Stimulated activated CD4-positive, alpha-beta T cell treated with anti-CD3 and anti-CD28 coated beads, Interleukin-2, amount 100 ng/mL, for 4 hours (primary cell): ENCODE measurements around the gene CALHM5.
"Not testable (repeated sequence)": the region's sequence is repeated elsewhere in the genome, so short reads cannot be mapped to it uniquely, and the experiment has no call there.

Source experiments
- DNase-seq: peaks from one replicate; pipeline ENCODE4 v3.0.0-alpha.2; 2020; ENCODE audit warnings: low read depth

CALHM5 gene, protein sequence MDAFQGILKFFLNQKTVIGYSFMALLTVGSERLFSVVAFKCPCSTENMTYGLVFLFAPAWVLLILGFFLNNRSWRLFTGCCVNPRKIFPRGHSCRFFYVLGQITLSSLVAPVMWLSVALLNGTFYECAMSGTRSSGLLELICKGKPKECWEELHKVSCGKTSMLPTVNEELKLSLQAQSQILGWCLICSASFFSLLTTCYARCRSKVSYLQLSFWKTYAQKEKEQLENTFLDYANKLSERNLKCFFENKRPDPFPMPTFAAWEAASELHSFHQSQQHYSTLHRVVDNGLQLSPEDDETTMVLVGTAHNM

DNA sequence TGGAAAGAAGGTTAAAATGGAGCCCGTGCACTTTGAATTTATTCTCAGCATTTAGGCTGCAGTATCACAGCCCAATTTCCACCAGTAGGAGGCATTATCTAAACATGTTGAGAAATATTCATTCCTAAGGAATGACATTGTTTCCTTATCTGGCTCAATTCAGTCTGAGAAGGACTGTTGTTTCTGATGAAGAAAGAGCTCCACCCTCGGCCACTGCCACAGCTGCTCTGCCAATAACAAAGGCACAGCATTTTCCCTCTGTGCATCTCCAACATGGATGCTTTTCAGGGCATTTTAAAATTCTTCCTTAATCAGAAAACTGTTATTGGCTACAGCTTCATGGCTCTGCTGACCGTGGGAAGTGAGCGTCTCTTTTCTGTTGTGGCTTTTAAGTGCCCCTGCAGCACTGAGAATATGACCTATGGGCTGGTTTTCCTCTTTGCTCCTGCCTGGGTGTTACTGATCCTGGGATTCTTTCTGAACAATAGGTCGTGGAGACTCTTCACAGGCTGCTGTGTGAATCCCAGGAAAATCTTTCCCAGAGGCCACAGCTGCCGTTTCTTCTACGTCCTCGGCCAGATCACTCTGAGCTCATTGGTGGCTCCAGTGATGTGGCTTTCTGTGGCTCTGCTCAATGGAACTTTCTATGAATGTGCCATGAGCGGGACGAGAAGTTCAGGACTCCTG, at the start of gene CALHM5:
Gene CALHM5 (plus strand): TSS at position 216 of the 687 bp plus-strand sequence. CDS start 58 bp downstream, at position 274.
- DNase-seq: no peak

DNA sequence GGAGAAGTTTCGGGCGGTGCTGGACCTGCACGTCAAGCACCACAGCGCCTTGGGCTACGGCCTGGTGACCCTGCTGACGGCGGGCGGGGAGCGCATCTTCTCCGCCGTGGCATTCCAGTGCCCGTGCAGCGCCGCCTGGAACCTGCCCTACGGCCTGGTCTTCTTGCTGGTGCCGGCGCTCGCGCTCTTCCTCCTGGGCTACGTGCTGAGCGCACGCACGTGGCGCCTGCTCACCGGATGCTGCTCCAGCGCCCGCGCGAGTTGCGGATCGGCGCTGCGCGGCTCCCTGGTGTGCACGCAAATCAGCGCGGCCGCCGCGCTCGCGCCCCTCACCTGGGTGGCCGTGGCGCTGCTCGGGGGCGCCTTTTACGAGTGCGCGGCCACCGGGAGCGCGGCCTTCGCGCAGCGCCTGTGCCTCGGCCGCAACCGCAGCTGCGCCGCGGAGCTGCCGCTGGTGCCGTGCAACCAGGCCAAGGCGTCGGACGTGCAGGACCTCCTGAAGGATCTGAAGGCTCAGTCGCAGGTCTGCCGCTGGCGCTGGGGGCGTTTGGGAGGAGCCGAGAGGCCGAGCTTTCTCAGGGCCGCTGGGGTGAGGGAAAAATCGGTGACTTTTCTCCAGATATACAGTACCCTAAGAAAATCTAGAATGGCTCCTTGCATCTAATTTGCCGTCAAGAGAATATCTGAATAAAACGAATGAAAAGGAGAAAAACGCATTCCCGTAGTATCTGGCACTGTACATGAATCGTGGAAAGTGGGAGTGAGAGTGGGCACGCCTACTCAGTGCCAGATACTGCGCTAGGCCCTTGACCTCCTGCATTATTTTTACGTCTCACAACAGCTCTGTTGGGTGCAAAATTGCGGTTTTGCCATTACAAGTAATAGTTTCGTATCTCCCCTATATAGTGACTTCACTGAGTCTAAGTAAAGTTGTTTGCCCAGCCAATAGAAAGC, 49.2 kb upstream of the CALHM5 start:
- peak; percentile 14 for DNase-seq

DNA sequence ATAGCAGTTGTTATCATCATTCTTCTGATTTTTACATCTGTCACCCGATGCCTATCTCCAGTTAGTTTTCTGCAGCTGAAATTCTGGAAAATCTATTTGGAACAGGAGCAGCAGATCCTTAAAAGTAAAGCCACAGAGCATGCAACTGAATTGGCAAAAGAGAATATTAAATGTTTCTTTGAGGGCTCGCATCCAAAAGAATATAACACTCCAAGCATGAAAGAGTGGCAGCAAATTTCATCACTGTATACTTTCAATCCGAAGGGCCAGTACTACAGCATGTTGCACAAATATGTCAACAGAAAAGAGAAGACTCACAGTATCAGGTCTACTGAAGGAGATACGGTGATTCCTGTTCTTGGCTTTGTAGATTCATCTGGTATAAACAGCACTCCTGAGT, 48.1 kb upstream of the CALHM5 start:
- DNase-seq: no peak

DNA sequence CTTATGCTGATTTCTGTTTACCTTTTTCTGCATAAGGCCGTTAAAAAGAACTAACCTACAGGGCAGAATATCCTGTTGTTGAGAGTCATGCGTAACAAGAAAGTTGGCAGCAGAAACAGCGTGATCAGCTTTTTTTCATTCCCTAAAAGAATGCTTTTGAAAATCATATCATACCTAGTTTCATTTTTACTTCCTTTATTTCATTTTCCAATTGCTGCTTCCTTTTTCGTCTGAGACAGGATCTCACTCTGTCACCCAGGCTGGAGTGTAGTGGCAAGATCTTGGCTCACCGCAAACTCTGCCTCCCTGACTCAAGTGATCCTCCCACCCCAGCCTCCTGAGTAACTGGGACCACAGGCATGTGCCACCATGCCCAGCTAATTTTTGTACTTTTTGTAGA, 46.2 kb upstream of the CALHM5 start:
- DNase-seq: no peak

DNA sequence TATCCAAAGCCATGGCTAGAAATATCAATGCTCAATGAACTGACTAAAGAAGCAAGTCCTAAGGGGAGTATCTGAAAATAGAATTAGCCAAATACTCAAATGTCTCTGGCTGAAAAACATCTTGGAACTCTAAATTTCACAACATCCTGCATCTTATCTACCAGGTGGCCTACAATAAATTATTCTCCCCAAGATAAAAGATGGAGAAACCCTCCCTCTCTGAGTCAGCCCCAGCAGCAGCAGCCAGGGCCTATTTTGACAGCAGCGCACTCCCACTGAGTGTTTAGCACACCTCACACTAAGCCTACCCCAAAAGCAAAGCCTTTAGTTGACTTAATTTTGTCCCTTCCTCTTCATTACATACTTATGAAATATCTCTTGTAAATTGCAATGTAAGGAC, 44.3 kb upstream of the CALHM5 start:
- DNase-seq: no peak

DNA sequence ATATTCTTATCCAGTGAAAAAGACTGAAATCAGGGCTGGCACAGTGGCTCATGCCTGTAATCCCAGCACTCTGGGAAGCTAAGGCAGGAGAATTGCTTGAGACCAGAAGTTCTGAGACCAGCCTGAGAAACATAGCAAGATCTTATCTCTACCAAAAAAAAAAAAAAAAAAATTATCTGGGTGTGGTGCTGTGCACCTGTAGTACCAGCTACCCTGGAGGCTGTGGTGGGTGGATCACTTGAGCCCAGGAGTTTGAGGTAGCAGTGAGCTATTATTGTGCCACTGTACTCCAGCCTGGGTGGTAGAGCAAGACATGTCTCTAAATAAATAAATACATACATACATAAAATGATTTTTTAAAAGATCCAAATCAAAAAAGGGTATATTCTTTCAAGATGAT, 43.9 kb upstream of the CALHM5 start:
- no peak for DNase-seq

DNA sequence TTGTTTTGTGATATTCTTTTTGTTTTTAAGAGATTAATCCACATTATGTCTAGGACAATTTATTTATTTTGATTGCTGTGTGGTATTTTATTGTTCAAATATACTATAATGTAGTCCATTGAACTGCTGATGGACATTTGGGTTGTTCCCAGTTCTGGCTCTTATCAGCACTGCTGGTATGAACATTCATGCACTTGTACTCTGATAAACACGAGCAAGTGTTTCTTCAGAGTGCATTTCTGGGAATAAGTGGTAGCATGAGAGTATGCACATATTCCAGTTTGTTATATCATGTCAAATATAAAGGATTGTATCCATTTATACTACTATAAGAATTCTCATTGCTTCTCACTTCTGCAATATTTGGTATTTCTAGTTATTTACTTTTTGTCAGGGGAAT, 43.1 kb upstream of the CALHM5 start:
- DNase-seq: no peak

DNA sequence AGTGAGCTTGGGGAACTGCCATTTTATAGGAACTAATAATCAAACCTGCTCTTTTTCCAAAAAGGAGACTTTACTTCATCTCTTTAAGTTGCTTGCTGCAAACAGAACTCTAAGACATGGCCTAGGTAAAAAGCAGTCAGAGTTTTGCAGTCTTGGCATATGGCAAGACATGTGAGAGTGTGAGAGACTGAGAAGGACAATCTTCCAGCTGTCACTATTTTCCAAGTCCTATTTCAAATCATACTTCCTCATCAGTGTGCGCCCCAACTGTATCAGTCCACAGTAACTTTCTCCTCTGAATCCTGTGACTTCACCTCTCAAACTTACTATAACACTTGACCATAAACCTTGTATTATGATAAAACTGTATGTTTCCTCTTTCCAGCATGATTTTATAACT, 39.9 kb upstream of the CALHM5 start:
- DNase-seq: no peak

DNA sequence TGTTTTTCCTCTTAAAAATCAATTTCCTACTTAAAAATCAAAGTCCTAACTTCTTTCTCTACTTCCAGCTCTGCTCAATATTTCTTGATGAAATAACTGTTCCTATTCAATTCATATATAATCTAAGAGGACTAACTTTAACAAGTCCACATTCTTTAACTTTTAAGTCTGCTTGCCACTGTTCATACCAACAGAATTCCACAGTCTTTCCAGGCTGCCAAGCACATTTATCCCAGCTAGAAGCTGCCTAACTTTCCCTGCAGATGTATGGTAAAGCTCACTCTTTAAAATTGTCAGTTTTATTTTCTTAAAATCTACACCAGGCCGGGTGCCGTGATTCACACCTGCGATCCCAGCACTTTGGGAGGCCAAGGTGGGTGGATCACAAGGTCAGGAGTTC, 38.7 kb upstream of the CALHM5 start:
- no peak for DNase-seq

DNA sequence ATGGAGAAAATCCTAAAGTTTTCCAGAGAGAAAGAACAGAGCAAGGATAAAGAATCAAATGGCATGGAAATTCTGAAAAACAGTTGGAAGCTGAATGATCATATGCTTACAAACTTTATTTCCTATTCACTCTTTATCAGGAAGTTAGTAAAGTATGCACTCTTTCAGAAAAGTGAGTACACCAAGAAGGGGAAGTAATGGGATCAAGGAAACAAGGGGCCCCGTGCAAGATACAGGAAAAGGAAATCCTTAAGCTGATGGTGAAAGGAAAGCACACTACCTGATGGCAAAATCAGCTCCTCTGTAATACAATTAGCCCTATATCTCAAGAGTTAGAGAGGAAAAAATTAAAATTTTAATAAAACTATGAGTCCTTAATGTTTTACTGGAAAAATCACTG, 36.3 kb upstream of the CALHM5 start:
- DNase-seq: no peak

DNA sequence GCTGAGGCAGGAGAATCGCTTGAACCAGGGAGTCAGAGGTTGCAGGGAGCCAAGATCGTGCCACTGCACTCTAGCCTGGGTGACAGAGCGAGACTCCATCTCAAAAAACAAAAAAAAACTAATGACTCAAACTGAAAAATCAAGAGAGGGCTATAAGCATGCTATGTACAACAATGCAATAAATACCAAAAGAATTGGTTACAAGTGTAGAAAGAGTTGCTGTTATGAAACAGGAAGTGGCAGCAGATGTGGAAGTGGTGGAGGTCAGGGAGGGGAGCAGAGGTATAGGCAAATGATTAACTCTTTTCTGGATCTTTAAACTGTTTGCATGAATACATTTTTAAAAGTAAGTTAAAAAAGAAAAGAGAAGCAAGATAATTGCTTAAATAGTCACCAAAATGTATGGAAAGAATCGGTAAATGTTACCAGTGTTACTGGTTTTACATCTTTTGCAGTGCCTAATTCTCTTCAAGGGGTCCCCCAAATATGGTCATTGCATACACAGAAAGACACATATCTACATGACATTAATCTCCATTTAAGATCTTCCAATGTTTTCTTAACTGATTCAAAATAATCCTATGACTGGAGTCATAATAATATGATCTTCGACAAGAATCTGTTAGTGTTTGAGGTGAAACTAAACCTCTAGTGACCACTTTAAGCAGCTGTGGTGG, 35.3 kb upstream of the CALHM5 start:
- no peak for DNase-seq

DNA sequence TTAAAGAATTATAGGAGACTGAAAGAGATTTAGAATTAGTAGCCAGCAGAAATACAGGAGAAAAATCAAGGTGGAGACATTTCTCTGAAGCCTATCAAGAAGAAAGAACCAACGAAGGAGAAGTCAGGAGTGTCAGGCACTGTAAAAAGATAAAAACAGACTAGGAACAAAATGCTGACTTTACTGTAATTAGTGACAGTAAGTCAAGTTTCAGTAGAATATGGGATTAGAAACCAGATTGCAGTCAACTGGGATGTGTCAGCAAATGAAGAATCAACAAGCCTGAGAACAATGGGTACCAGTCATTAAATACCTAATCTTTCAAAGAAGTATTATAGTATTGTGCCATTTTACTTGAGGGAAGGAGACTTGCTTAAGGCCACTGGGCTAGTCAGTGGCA, 28.7 kb upstream of the CALHM5 start:
- no peak for DNase-seq

DNA sequence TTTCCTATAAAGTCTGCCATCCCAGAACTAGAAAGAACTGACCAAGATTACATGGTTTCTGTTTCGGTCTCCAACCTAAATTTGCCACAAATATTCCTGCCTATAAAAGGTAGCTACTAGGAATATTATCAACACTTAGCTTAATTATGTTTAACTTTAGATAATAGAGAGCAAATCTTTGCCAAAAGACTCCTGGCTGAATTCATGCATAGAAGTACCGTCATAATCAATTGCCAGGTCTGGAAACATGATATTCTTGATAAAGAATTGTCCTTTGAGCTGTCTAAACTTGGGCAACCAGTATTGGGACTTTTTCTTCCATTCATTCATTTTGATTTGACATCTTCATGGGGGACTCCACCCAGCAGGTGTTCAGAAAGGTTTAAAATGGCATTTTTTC, 27.8 kb upstream of the CALHM5 start:
- DNase-seq: no peak

DNA sequence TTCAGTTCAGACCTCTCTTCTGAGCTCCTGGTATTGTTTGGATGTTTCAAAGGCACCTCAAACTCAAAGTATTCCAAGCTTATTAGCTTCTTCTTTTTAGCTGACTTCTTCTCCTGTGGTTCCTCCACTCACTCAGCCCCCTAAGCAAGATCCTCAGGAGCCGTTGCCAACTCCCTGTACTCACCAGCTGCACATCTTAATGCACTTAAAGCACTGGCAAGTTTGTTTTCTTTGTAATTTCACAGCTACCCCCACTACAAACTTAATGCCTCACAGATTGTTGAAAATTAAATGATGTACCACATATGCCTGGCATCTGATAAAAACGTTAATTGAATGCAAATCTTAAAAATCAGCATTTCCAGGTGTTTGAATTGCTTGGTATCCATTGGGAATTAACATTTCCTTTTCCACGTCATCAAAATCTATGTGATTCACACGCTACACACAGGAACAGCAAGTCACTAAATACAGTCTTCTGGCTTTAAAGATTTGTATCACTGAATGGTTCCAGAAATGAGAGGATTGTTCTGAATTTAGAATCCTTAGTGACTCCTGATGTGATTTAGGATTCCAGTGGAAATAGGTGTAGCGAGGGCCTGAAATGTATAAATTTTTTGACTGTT, 25.8 kb upstream of the CALHM5 start:
- no peak for DNase-seq

DNA sequence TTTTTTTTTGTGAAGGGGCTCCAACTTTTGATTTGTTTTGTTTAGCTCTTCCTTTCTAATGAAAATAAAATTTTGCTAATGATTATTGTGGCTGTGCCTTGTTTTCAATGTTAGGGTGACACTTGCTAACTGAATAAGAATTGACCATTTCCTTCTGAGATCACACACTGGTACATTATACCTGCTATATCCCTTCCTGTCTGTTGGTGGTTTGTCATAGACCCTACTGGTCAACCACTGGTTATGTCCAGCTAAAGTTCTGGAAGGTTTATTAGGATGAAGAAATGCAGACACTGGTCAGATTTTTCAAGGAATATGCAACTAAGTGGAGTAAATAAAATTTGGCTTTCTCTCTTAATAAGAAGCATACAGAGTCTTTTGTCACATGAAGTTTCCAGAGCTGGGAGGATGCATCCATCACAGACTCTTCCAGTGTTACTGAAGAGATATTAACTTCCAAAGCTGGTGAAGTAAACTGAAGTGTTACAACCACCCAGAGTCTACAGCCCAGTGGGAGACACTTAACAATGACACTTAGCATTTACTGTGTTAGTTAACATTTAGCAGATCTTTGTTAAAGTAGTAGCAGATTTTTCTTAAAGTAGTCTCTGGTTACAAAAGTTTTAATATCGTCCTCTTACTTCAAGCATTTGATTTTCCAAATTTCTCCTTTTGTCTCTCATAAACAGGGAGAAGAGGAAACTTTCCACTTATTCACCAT, 19.7 kb upstream of the CALHM5 start:
- DNase-seq: no peak

DNA sequence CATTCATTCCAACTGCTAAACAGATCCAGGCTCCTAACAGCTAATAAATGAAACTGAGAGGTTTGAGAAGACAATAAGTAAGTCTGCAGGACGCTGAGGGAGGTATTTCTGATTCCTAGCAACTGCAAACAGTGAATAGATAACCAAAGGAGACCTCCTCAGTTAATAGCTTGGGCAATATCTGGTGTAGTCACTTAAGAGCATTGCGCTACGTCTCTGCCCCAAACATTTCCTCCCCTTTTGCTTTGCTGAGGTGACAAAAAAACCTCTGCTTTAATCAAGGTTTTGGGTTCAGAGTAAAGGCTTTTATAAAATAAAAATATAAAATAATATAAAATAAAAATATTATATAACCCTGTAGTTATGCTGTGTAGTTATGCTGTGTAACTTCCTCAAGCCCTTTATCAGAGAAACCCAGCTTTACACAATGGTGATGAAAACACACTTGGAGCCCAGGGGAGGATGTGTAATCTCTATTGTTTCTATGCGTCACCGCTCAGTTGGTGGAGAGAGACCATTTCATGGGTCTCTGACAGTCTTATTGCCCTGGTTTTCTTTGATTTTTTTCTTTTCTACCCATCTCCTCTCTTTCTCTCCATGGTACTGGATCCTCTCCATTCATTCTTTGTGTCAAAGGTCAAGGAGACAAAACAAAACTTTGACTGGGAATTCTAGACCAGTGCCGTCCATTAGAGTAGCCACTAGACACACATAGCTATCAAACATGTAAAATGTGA, 18.9 kb upstream of the CALHM5 start:
- no peak for DNase-seq

DNA sequence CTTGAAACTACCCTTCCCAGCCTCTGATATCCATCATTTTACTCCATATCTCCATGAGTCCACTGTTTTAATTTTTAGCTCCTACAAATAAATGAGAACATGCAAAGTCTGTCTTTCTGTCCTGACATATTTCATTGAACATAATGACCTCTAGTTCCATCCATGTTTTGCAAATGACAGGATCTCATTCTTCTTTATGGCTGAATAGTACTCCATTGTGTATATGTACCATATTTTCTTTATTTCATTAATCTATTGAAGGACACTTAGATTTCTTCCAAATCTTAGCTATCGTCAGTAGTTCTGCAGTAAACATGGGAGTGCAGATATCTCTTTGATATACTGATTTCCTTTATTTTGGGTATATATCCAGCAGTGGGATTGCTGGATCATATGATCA, 16.3 kb upstream of the CALHM5 start:
- not testable (repeated sequence) for DNase-seq

DNA sequence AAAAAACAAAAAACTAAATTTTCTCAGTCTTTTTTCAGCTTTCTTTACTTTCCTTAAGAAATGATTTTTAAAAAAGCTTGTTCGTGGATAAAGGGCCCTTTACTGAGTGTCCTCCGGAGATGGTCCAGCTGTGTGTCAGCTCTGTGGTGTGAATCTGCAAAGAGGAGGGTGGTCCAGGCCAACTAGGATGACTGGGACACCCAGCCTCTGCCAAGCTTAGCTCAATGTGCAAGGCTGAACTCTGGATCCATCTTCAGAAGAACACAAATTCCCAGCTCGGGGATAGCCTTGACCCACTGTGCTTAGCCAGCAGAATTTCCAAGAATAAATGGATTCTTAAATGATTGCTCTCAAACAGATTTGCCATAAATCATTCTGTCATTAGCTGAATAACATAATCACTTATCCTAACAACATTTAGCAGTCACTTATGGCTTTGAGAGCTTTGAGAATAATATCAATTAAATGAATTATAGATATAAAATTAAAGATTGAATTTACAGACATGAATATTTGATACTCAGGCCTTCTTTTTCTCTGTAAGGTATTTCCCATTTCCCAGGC, 14.2 kb upstream of the CALHM5 start:
- DNase-seq: no peak

DNA sequence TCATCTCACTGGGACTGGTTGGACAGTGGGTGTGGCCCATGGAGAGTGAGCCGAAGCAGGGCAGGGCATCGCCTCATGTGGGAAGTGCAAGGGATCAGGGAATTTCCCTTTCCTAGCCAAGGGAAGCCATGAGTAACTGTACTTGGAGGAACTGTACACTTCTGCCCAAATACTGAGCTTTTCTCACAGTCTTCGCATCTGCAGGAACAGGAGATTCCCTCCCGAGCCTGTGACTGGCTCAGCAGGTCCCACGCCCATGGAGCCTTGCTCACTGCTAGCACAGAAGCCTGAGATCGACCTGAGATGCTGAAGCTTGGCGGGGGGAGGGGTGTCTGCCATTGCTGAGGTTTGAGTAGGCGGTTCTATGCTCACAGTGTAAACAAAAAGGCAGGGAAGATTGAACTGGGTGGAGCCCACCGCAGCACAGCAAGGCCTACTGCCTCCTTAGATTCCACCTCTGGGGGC, 10.4 kb upstream of the CALHM5 start:
- no peak for DNase-seq

DNA sequence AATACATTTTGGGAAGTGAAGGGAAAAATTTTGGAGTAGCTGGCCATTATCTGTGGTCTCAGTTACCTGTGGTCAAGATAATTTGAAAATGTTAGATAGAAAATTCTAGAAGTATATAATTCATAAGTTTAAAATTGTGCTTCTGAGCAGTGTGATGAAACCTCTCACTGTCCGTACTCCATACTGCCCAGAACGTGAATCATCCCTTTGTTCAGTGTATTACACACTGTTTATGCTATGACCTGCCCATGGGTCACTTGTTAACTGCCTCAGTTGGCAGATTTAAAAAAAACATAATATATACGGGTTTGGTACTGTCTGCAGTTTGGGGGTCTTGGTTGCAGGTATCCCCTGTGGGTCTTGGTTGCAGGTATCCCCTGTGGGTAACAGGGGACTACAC, 4.1 kb upstream of the CALHM5 start:
- no peak for DNase-seq
